H1 (cell line): Measurements from ENCODE around the gene LANCL3. TPM values are rescaled to one million over a fixed set of nuclear protein-coding genes. Genes with fewer than 3 reads are reported as not detected.

Experiments used
- CTCF ChIA-PET: fragments of 300-600 bp; sonication (Branson Sonifier 250); formaldehyde crosslinking; loops from one replicate; lab custom pipeline; 2021; ENCODE audit not compliant: partially characterized antibody; lab: Charles Lee
- POLR2A ChIA-PET: fragments of 300-600 bp; sonication (Branson Sonifier 250); formaldehyde crosslinking; loops from one replicate; lab custom pipeline; 2021; ENCODE audit warnings: inconsistent platforms; ENCODE audit not compliant: partially characterized antibody; lab: Charles Lee
- DNase-seq, 2 experiments: peaks; one replicate each; pipeline versions ENCODE4 v3.0.0 to v3.0.0-alpha.2; 2010 to 2022; ENCODE audit warnings: low spot score in 2 of 2, low read depth in 1 of 2, mixed read lengths in 1 of 2
- FAIRE-seq: peaks from 2 replicates; lab custom pipeline; 2011; peaks lifted over from hg19 to GRCh38; lab: Jason Lieb, UNC
- H2AFZ ChIP-seq: 2 replicates; pipeline ENCODE4 v1.8.1; 2012; ENCODE audit warnings: low read length, inconsistent platforms
- H2AK5ac ChIP-seq: 2 replicates; pipeline ENCODE4 v1.6.1; 2013; ENCODE audit warnings: low read depth, low read length
- H2BK120ac ChIP-seq: replicated peaks from 2 replicates; pipeline ENCODE3; 2013; ENCODE audit warnings: low read depth, low read length, inconsistent platforms
- H2BK12ac ChIP-seq: 2 replicates; pipeline ENCODE4 v1.6.1; 2013; ENCODE audit warnings: low read depth, low read length
- H2BK15ac ChIP-seq: 2 replicates; pipeline ENCODE4 v1.6.1; 2013; ENCODE audit warnings: low read length
- H2BK20ac ChIP-seq: 2 replicates; pipeline ENCODE4 v1.6.1; 2013; ENCODE audit warnings: low read length
- H2BK5ac ChIP-seq: 2 replicates; pipeline ENCODE4 v1.6.1; 2013; ENCODE audit warnings: low read depth, low read length
- H3K14ac ChIP-seq: 2 replicates; pipeline ENCODE4 v1.6.1; 2013; ENCODE audit warnings: inconsistent platforms; ENCODE audit not compliant: insufficient read length
- H3K18ac ChIP-seq: 2 replicates; pipeline ENCODE4 v1.6.1; 2013; ENCODE audit warnings: low read length; ENCODE audit errors: extremely low read depth
- H3K23ac ChIP-seq: 2 replicates; pipeline ENCODE4 v1.6.1; 2013; ENCODE audit warnings: inconsistent platforms; ENCODE audit not compliant: insufficient read length
- H3K23me2 ChIP-seq: 2 replicates; pipeline ENCODE4 v1.6.1; 2013; ENCODE audit warnings: low read depth, low read length
- H3K27ac ChIP-seq: 2 replicates; pipeline ENCODE4 v1.6.1; 2011; ENCODE audit warnings: low read depth, low read length, inconsistent platforms
- H3K27me3 ChIP-seq, 4 experiments: replicated peaks in 1 of 4; 1 replicate in 1 of 4; 2 replicates in 3 of 4; pipeline versions ENCODE4 v1.6.1 to v1.8.1; 2011 to 2013; ENCODE audit warnings: low read length in 3 of 4, mild to moderate bottlenecking in 3 of 4, inconsistent platforms in 2 of 4, mixed read lengths in 2 of 4, moderate library complexity in 1 of 4; ENCODE audit not compliant: control insufficient read depth in 3 of 4, insufficient read depth in 3 of 4; ENCODE audit errors: extremely low read depth in 1 of 4
- H3K36me3 ChIP-seq, 4 experiments: 2 replicates each; pipeline versions ENCODE4 v1.6.1 to v1.8.1; 2011 to 2013; ENCODE audit warnings: mild to moderate bottlenecking in 4 of 4, low read length in 3 of 4, moderate library complexity in 2 of 4, control low read depth in 1 of 4, inconsistent platforms in 1 of 4; ENCODE audit not compliant: insufficient read depth in 4 of 4, control insufficient read depth in 2 of 4
- H3K4ac ChIP-seq: replicated peaks from 2 replicates; pipeline ENCODE3; 2013; ENCODE audit warnings: low read length, low read depth, mixed read lengths, inconsistent platforms; ENCODE audit not compliant: insufficient read length
- H3K4me1 ChIP-seq, 4 experiments: replicated peaks in 1 of 4; 1 replicate in 1 of 4; 2 replicates in 3 of 4; pipeline versions ENCODE4 v1.6.1 to v1.8.1; 2011 to 2013; ENCODE audit warnings: low read length in 3 of 4, inconsistent platforms in 2 of 4, mixed read lengths in 1 of 4; ENCODE audit not compliant: insufficient read depth in 4 of 4, control insufficient read depth in 3 of 4
- H3K4me2 ChIP-seq, 2 experiments: 2 replicates each; pipeline versions ENCODE4 v1.6.1 to v1.8.1; 2011 to 2013; ENCODE audit warnings: low read depth in 2 of 2, low read length in 2 of 2, control low read depth in 1 of 2, inconsistent platforms in 1 of 2, mild to moderate bottlenecking in 1 of 2; ENCODE audit not compliant: insufficient read depth in 1 of 2
- H3K4me3 ChIP-seq, 4 experiments: fragments of 200-600, 300-600 bp in 1 of 4; sonication (generic), shearing (Covaris generic), sonication (Bioruptor Twin) in 1 of 4; 2 replicates each; pipeline versions ENCODE4 v1.5.1 to v1.8.1; 2011 to 2016; ENCODE audit warnings: low read length in 4 of 4, low read depth in 3 of 4, control low read depth in 2 of 4, inconsistent platforms in 2 of 4, mild to moderate bottlenecking in 2 of 4, mixed read lengths in 1 of 4, moderate library complexity in 1 of 4; ENCODE audit not compliant: insufficient read depth in 2 of 4; ENCODE audit errors: extremely low read depth in 1 of 4
- H3K56ac ChIP-seq: replicated peaks from 2 replicates; pipeline ENCODE3; 2013; ENCODE audit warnings: low read depth, mild to moderate bottlenecking, mixed read lengths, low read length, inconsistent platforms; ENCODE audit not compliant: insufficient read length
- H3K79me1 ChIP-seq: 2 replicates; pipeline ENCODE4 v1.6.1; 2013; ENCODE audit warnings: low read depth, low read length, control low read depth
- H3K79me2 ChIP-seq, 2 experiments: 2 replicates each; pipeline versions ENCODE4 v1.6.1 to v1.8.1; 2012 to 2013; ENCODE audit warnings: low read length in 2 of 2, mild to moderate bottlenecking in 2 of 2, inconsistent platforms in 1 of 2; ENCODE audit not compliant: insufficient read depth in 2 of 2, control insufficient read depth in 1 of 2
- H3K9ac ChIP-seq, 4 experiments: replicated peaks in 1 of 4; 1 replicate in 1 of 4; 2 replicates in 3 of 4; pipeline versions ENCODE4 v1.6.1 to v1.8.1; 2011 to 2013; ENCODE audit warnings: low read depth in 3 of 4, low read length in 3 of 4, control low read depth in 2 of 4, mild to moderate bottlenecking in 2 of 4, moderate library complexity in 2 of 4, inconsistent platforms in 1 of 4; ENCODE audit errors: extremely low read depth in 1 of 4
- H3K9me3 ChIP-seq, 2 experiments: 2 replicates each; pipeline versions ENCODE4 v1.6.1 to v1.8.1; 2012 to 2013; ENCODE audit warnings: mild to moderate bottlenecking in 2 of 2, moderate library complexity in 2 of 2, control low read depth in 1 of 2, inconsistent platforms in 1 of 2, low read depth in 1 of 2, low read length in 1 of 2, mixed read lengths in 1 of 2; ENCODE audit not compliant: insufficient read depth in 2 of 2
- H4K20me1 ChIP-seq, 2 experiments: replicated peaks in 1 of 2; 2 replicates each; pipeline versions ENCODE3 to v1.8.1; 2011 to 2013; ENCODE audit warnings: inconsistent platforms in 2 of 2, low read length in 2 of 2, mild to moderate bottlenecking in 1 of 2; ENCODE audit not compliant: insufficient read depth in 2 of 2, control insufficient read depth in 1 of 2
- H4K5ac ChIP-seq: 2 replicates; pipeline ENCODE4 v1.6.1; 2013; ENCODE audit warnings: low read length, low read depth, mixed read lengths, inconsistent platforms; ENCODE audit not compliant: insufficient read length
- H4K8ac ChIP-seq: 2 replicates; pipeline ENCODE4 v1.8.0; 2013; ENCODE audit warnings: mild to moderate bottlenecking, moderate library complexity, low read length, inconsistent platforms; ENCODE audit not compliant: insufficient read depth; ENCODE audit errors: extremely low read depth
- H4K91ac ChIP-seq: replicated peaks from 2 replicates; pipeline ENCODE3; 2013; ENCODE audit warnings: low read length, mixed read lengths, inconsistent platforms; ENCODE audit not compliant: insufficient read length
- CEBPB ChIP-seq: IDR thresholded peaks from 2 replicates; pipeline ENCODE4 v1.6.1; 2012; ENCODE audit warnings: low read depth, low read length
- GABPA ChIP-seq: IDR thresholded peaks from 2 replicates; pipeline ENCODE4 v1.6.1; 2011; ENCODE audit warnings: mild to moderate bottlenecking, low read length, moderate library complexity, borderline replicate concordance; ENCODE audit not compliant: insufficient read depth
- KDM1A ChIP-seq: fragments of 200-600, 300-600 bp; sonication (generic); IDR thresholded peaks from 2 replicates; pipeline ENCODE4 v1.7.1; 2016; ENCODE audit warnings: mild to moderate bottlenecking, low read length, borderline replicate concordance
- KDM5A ChIP-seq: fragments of 200-600 bp; IDR thresholded peaks from 2 replicates; pipeline ENCODE4 v1.7.1; 2012; ENCODE audit warnings: mild to moderate bottlenecking, low read length, inconsistent platforms, mixed read lengths
- MAFK ChIP-seq: IDR thresholded peaks from 2 replicates; pipeline ENCODE4 v1.6.1; 2012; ENCODE audit warnings: low read depth, mild to moderate bottlenecking, improper control_type of control experiment, low read length
- RAD21 ChIP-seq, 2 experiments: IDR thresholded peaks in 1 of 2; conservative IDR thresholded peaks in 1 of 2; 2 replicates each; pipeline ENCODE4 v1.6.1; 2011; ENCODE audit warnings: low read depth in 2 of 2, low read length in 2 of 2, improper control_type of control experiment in 1 of 2, inconsistent platforms in 1 of 2, mild to moderate bottlenecking in 1 of 2, moderate library complexity in 1 of 2
- SP1 ChIP-seq: IDR thresholded peaks from 2 replicates; pipeline ENCODE4 v1.6.1; 2011; ENCODE audit warnings: low read depth, low read length
- SP4 ChIP-seq: IDR thresholded peaks from 2 replicates; pipeline ENCODE4 v1.6.1; 2012; ENCODE audit warnings: low read length, inconsistent platforms
- SRF ChIP-seq: IDR thresholded peaks from 2 replicates; pipeline ENCODE4 v1.6.1; 2011; ENCODE audit warnings: mild to moderate bottlenecking, low read depth, low read length, moderate library complexity
- TAF7 ChIP-seq: optimal IDR thresholded peaks from 2 replicates; pipeline ENCODE3; 2011; ENCODE audit warnings: low read depth, mild to moderate bottlenecking, inconsistent platforms, low read length, moderate library complexity, borderline replicate concordance
- WGBS, 2 experiments: shearing (Covaris generic) in 1 of 2; methylation state at CpG; one replicate each; pipeline versions ENCODE4 v1.1.6 to v1.1.7; 2013 to 2015; ENCODE audit warnings: low lambda C conversion rate in 2 of 2, mixed read lengths in 2 of 2, inconsistent platforms in 1 of 2, low coverage in 1 of 2, missing lambda C conversion rate in 1 of 2; ENCODE audit not compliant: insufficient replicate concordance in 2 of 2, insufficient coverage in 1 of 2, insufficient read length in 1 of 2; ENCODE audit errors: extremely low coverage in 1 of 2, missing lambda C conversion rate in 1 of 2; 5-methylcytosine and 5-hydroxymethylcytosine counted together
- polyA plus RNA-seq, 7 experiments: library from polyadenylated mRNA; depleted of rRNA in 3 of 7; stranded (reverse) in 5 of 7; unstranded in 2 of 7; fragments of >200 nt in 5 of 7; fragments of 200-250 nt in 2 of 7; gene quantifications; 1 replicate in 5 of 7; 2 replicates in 1 of 7; 4 replicates in 1 of 7; pipeline versions ENCODE4 v1.2.1 to v1.2.3, GENCODE V29; 2011 to 2013; ENCODE audit warnings: missing spikeins in 2 of 7, mixed read lengths in 2 of 7
- total RNA-seq: library from RNA; stranded (reverse); fragmentation: NEBNext Ultra II Directional; extraction: Animal tissue kit (Norgen Biotek cat#: 25700); gene quantifications from 2 replicates; pipeline ENCODE4 v1.2.1, GENCODE V29; 2021
- TF ChIP-seq, protein P1 (sequence below): IDR thresholded peaks from 2 replicates; pipeline ENCODE4 v1.6.1; 2012; ENCODE audit warnings: low read length, inconsistent platforms

Gene LANCL3
- total and polyA plus RNA-seq, 2 of the 8 experiments (the other 6 are each of a cell fraction or from before 2014, with no cell fraction given): 0.11 to 0.37 TPM

GRCh38 chrX:37644381-37645305 lies 73.2 kb downstream of the LANCL3 start:
- Histone ChIP-seq H3K23ac (no peak overlapping the region), H2BK20ac (no peak overlapping the region), H2BK120ac (no peak overlapping the region), H4K8ac (no peak overlapping the region), H3K9me3 (no peaks in the 10 kb centered on the region), H2BK5ac (no peak overlapping the region), H4K91ac (no peak overlapping the region), H3K56ac (no peak overlapping the region), H2BK12ac (no peak overlapping the region), H3K79me2 (no peaks in the 10 kb centered on the region), H3K14ac (no peak overlapping the region), H3K23me2 (no peaks in the 10 kb centered on the region), H3K79me1 (no peaks in the 10 kb centered on the region), H3K4me2 (no peak overlapping the region), H3K4me1 (no peaks in the 10 kb centered on the region), H3K27ac (no peak overlapping the region), H2AFZ (no peak overlapping the region), H4K20me1 (no peaks in the 10 kb centered on the region), H2AK5ac (no peak overlapping the region), H3K4me3 (no peak overlapping the region), H3K18ac (no peak overlapping the region), H3K9ac (no peak overlapping the region), H4K5ac (no peak overlapping the region), H2BK15ac (no peak overlapping the region), H3K4ac (no peak overlapping the region), H3K27me3 (no peaks in the 10 kb centered on the region), H3K36me3 (no peaks in the 10 kb centered on the region)
- ChIA-PET POLR2A (no interaction called here), CTCF (interaction anchor here (0.6 to 1.7 kb wide), 2 partner anchors 259 to 335 kb away, joined by 3 read pairs; no protein-coding TSS in a partner anchor)
- FAIRE-seq: no peak
- no peak for DNase-seq
- 86% methylated on average over 6 of the region's 6 CpGs; no CpG with 5 or more reads in 1 of the 2 experiments for WGBS, 2 experiments
- TF ChIP-seq SP4: no peak
- TF ChIP-seq GABPA: no peak
- no peak for TF ChIP-seq TAF7
- no peak for TF ChIP-seq KDM5A
- TF ChIP-seq KDM1A: no peak
- no peak for TF ChIP-seq CEBPB
- TF ChIP-seq MAFK: no peak
- no peak for TF ChIP-seq RAD21 (IDR thresholded peaks at IDR 0.05 in 1 of 2, conservative IDR thresholded peaks at IDR 0.05 in 1 of 2; ENCODE audit: low read depth in 2 of 2, low read length in 2 of 2)
- TF ChIP-seq SP1: no peak
- TF ChIP-seq SRF: no peak
- TF ChIP-seq, protein P1, sequence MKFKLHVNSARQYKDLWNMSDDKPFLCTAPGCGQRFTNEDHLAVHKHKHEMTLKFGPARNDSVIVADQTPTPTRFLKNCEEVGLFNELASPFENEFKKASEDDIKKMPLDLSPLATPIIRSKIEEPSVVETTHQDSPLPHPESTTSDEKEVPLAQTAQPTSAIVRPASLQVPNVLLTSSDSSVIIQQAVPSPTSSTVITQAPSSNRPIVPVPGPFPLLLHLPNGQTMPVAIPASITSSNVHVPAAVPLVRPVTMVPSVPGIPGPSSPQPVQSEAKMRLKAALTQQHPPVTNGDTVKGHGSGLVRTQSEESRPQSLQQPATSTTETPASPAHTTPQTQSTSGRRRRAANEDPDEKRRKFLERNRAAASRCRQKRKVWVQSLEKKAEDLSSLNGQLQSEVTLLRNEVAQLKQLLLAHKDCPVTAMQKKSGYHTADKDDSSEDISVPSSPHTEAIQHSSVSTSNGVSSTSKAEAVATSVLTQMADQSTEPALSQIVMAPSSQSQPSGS: no peak
